Measurements from ENCODE around the gene DPYD. TPM values are rescaled to one million over a fixed set of nuclear protein-coding genes. Genes with fewer than 3 reads are reported as not detected.

The DPYD gene
- total RNA-seq, 1 donor from 2014 or later = 29.4 TPM

DNA sequence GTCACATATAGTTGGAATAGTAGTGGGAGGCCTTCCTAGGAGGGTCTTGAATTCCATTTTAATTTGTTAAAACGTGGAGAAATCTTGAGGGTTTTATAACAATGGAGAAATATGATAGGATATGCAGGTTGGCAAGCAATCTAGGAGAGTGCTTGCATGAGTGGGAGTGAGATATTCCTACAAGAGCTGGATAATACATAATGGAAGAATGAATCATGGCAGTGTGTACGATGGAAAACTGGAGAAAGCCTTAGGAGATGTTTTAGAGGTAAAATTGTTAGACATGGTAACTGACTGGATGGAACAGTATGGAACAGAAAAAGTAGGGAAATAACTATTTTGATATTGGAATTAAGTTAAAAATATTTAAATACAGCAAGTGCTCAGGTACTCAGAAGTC is 846.9 kb downstream of the DPYD start:
- ATAC-seq = no peak

DNA sequence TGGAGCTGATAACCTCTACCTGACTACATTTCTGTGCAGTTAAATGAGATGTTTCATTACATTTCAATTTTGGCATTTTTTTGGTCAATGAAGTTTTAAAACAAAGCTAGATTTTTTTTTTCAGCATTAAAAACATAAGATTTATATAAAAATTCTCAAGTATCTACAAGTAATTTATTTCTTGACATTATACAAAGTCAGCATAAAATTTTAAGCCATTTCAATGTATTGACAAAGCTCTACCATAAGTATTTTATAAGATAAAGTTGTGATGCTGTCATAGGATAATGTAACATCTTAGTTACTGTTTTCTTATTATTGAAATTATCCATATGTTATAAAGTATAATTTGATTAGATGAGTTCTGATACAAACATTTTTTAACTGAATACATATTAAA is 847.7 kb downstream of the DPYD start:
- no peak for ATAC-seq

DNA sequence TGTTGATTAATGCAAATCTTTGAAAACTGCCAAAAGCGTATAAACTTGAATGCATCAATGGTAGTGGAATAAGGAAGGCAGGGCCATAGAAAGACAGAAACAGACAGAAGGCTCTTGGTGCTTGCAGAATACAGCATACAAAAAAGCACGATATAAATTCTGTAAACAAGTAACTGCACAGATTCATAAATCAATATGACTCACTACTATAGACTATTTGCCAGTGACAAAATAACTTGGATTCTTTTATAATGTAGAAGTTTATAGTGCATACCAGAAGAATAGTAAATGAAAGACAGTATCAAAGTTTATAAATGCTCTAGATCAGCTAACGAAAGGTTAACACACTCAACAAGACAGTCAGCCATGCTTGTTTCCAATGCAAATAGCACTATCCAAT is 849.7 kb downstream of the DPYD start:
- no peak for ATAC-seq

DNA sequence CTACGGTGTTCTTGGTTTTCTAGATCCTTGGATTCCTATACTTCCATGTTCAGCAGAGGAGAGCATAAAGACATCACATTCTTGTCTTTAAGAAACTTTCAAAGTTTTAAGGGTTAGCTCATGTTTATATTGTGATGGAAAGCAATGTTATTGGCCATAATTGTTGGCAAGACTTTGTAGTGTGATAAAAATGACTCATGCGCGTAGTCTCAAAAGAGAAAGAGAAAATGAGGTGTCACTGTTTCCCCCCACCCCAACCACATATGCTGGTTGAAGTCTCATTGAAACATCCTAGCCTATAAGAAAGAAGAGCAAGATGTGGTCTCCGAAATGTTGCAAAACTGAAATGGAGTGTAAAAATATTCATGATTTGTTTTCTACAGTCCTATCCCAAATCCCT is 850.5 kb downstream of the DPYD start:
- no peak for ATAC-seq

DNA sequence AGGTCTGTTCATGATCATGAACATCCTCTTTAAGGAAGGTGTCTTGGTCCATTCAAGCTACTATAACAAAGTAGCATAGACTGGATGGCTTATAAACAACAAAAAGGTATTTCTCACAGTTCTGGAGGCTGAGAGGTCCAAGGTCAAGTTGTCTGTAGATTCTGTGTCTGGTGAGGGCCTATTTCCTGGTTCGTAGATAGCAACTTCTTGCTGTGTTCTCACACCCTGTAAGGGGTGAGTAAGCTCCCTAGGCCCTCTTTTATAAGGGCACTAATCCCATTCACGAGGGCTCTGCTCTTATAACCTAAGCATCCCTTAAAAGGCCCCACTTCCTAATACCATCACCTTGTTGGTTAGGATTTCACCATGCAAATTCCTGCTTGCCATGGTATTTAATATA is 851.5 kb downstream of the DPYD start:
- no peak for ATAC-seq

- no peak for ATAC-seq
Observed at GRCh38 chr1:97066860-97067259, 854.0 kb downstream of the DPYD start.

- ATAC-seq = no peak
Observed at GRCh38 chr1:97063532-97063931, 857.3 kb downstream of the DPYD start.

- ATAC-seq = peak; percentile 63
Observed at GRCh38 chr1:97061604-97062003, 859.2 kb downstream of the DPYD start.

- no peak for ATAC-seq
Observed at GRCh38 chr1:97056386-97056785, 864.4 kb downstream of the DPYD start.

GRCh38 chr1:97053268-97053667 is 867.6 kb downstream of the DPYD start:
- no peak for ATAC-seq

DNA sequence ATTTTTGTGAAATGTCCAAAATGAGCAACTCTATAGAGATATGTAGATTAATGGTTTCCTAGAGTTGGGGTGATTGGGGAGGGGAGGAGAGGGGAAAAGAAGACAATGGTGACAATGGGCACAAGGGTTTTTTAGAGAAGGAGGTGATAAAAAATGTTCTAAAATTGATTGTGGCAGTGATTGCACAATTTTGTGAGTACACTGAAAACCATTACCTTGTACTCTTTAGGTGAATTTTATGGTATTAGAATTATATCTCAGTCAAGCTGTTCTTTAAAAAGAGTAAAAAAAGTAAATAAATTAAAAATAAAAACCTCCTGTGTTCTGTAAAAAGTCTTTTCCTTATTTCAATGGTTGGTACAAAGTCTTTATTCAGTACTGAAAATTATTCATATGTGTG is 869.0 kb downstream of the DPYD start:
- ATAC-seq = no peak

GRCh38 chr1:97050506-97050905 is 870.3 kb downstream of the DPYD start:
- ATAC-seq = no peak

DNA sequence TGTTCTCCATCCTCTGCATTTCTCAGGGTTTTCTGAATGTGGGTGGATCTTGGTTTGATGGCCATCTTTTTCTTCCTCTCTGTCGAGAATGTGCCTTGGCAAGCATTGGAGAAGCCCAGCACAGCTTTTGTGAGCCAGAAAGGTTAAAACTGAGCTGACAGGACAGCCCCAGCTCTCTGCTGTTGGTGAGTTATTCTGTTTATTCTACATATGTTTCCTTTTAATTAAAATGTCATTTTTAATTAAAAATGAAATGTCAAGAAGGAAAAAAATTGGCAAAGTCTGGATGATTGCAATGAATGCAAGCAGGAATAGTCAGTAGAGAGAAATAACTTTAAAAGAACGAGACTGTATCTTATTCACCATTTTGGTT is 873.4 kb downstream of the DPYD start:
- ATAC-seq = no peak

GRCh38 chr1:97046765-97047420 is 873.9 kb downstream of the DPYD start:
- no peak for ATAC-seq

- no peak for ATAC-seq
Observed at GRCh38 chr1:97044159-97044760, 876.6 kb downstream of the DPYD start.

DNA sequence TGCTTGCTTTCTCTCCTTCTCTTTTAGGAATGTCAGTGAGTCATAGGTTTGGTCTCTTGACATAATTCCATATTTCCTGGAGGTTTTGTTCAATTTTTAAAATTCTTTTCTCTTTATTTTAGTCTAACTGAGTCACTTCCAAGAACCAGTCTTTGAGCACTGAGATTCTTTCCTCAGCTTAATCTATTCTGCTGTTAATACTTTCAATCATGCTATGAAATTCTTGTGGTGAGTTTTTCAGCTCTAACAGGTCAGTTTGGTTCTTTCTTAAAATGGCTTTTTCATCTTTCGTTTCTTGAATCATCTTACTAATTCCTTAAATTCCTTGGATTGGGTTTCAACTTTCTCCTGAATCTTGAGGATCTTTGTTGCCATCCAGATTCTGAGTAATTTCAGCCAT is 878.3 kb downstream of the DPYD start:
- ATAC-seq = no peak

DNA sequence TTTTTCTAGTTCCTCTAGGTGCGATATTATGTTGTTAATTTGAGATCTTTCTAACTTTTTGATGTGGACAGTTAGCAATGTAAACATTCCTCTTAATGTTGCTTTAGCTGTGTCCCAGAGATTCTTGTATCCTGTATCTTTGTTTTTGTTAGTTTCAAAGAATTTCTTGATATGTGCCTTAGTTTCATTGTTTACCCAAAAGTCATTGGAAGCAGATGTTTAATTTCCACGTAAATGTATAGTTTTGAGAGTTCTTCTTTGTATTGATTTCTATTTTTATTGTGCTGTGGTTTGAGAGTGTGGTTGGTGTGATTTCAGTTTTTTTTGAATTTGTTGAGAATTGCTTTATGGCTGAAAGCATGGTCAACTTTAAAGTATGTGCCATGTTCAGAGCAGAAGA is 879.8 kb downstream of the DPYD start:
- no peak for ATAC-seq

GRCh38 chr1:97038410-97038809 is 882.4 kb downstream of the DPYD start:
- no peak for ATAC-seq

GRCh38 chr1:97034651-97035050 is 886.2 kb downstream of the DPYD start:
- no peak for ATAC-seq

GRCh38 chr1:97033949-97034348 is 886.9 kb downstream of the DPYD start:
- no peak for ATAC-seq
